HEK293 (cell line): ENCODE results near the gene COL18A1.
A peak's percentile ranks its signal among the peaks of the same experiment; 100 is the strongest.

Experiments
- CTCF ChIA-PET: fragments of 350-600 bp; formaldehyde crosslinking; extraction: SDS; loops from one replicate; lab custom pipeline; 2021; ENCODE audit warnings: antibody characterized with exemption; lab: Yijun Ruan, JAX
- POLR2A ChIA-PET: fragments of 300-600 bp; formaldehyde crosslinking; extraction: SDS; loops from one replicate; lab custom pipeline; 2020; ENCODE audit warnings: antibody characterized with exemption, inconsistent platforms; lab: Yijun Ruan, JAX
- H3K27ac ChIP-seq: fragments of 200-500 bp; sonication (Bioruptor generic); 2 replicates; pipeline ENCODE4 v1.5.1; 2014; ENCODE audit warnings: low read depth, low read length, control low read depth, inconsistent platforms; ENCODE audit errors: extremely low read depth
- H3K36me3 ChIP-seq, 2 experiments: fragments of 200-500 bp in 1 of 2; sonication (Bioruptor generic) in 1 of 2; 1 replicate in 1 of 2; 2 replicates in 1 of 2; pipeline ENCODE4 v1.5.1; 2014 to 2017; ENCODE audit warnings: inconsistent platforms in 2 of 2, low read length in 2 of 2; ENCODE audit not compliant: control insufficient read depth in 2 of 2, insufficient read depth in 1 of 2
- H3K4me1 ChIP-seq: fragments of 200-500 bp; sonication (Bioruptor generic); 2 replicates; pipeline ENCODE4 v1.5.1; 2014; ENCODE audit warnings: mild to moderate bottlenecking, low read length, inconsistent platforms; ENCODE audit not compliant: control insufficient read depth, insufficient read depth
- H3K4me3 ChIP-seq: 2 replicates; pipeline ENCODE4 v1.5.1; 2011; ENCODE audit warnings: low read depth, mild to moderate bottlenecking, control low read depth, low read length, moderate library complexity
- H3K9me3 ChIP-seq: fragments of 200-500 bp; sonication (Bioruptor generic); 2 replicates; pipeline ENCODE4 v1.5.1; 2014; ENCODE audit warnings: low read depth, low read length, inconsistent platforms; ENCODE audit not compliant: control insufficient read depth, insufficient read depth
- ATF2 ChIP-seq: fragments of 450-650 bp; formaldehyde crosslinking; IDR thresholded peaks from 2 replicates; pipeline ENCODE4 v1.5.1; 2016; ENCODE audit warnings: missing biosample characterization, missing genetic modification characterization, low read depth
- FEZF1 ChIP-seq: fragments of 450-650 bp; formaldehyde crosslinking; IDR thresholded peaks from 2 replicates; pipeline ENCODE4 v1.5.1; 2016; ENCODE audit warnings: missing biosample characterization, missing genetic modification characterization
- PRDM10 ChIP-seq: fragments of 450-650 bp; formaldehyde crosslinking; IDR thresholded peaks from 2 replicates; pipeline ENCODE4 v1.5.1; 2016; ENCODE audit warnings: missing biosample characterization, missing genetic modification characterization
- PRDM4 ChIP-seq: fragments of 450-650 bp; formaldehyde crosslinking; IDR thresholded peaks from 2 replicates; pipeline ENCODE4 v1.5.1; 2017; ENCODE audit warnings: missing biosample characterization, missing genetic modification characterization
- SP7 ChIP-seq: fragments of 450-650 bp; formaldehyde crosslinking; IDR thresholded peaks from 2 replicates; pipeline ENCODE4 v1.5.1; 2016; ENCODE audit warnings: missing biosample characterization, missing genetic modification characterization
- WT1 ChIP-seq: fragments of 450-650 bp; formaldehyde crosslinking; IDR thresholded peaks from 2 replicates; pipeline ENCODE4 v1.5.1; 2016; ENCODE audit warnings: missing biosample characterization, missing genetic modification characterization
- ZBTB17 ChIP-seq: fragments of 450-650 bp; formaldehyde crosslinking; IDR thresholded peaks from 2 replicates; pipeline ENCODE4 v1.5.1; 2016; ENCODE audit warnings: missing biosample characterization, missing genetic modification characterization
- ZBTB20 ChIP-seq: fragments of 450-650 bp; formaldehyde crosslinking; IDR thresholded peaks from 2 replicates; pipeline ENCODE4 v1.5.1; 2016; ENCODE audit warnings: missing biosample characterization, missing genetic modification characterization
- ZFP37 ChIP-seq: fragments of 450-650 bp; formaldehyde crosslinking; IDR thresholded peaks from 2 replicates; pipeline ENCODE4 v1.5.1; 2016; ENCODE audit warnings: missing biosample characterization, missing genetic modification characterization
- ZNF148 ChIP-seq: fragments of 450-650 bp; formaldehyde crosslinking; IDR thresholded peaks from 2 replicates; pipeline ENCODE4 v1.5.0; 2017; ENCODE audit warnings: missing biosample characterization, missing genetic modification characterization, borderline replicate concordance
- ZNF366 ChIP-seq: fragments of 450-650 bp; formaldehyde crosslinking; conservative IDR thresholded peaks from 2 replicates; pipeline ENCODE4 v1.5.1; 2016; ENCODE audit warnings: missing biosample characterization, missing genetic modification characterization
- ZNF433 ChIP-seq: fragments of 450-650 bp; formaldehyde crosslinking; IDR thresholded peaks from 2 replicates; pipeline ENCODE4 v1.5.1; 2016; ENCODE audit warnings: missing biosample characterization, missing genetic modification characterization, low read depth
- ZNF560 ChIP-seq: fragments of 450-650 bp; formaldehyde crosslinking; IDR thresholded peaks from 2 replicates; pipeline ENCODE4 v1.5.1; 2017; ENCODE audit warnings: missing biosample characterization, missing genetic modification characterization, borderline replicate concordance
- ZNF600 ChIP-seq: fragments of 450-650 bp; formaldehyde crosslinking; IDR thresholded peaks from 2 replicates; pipeline ENCODE4 v1.5.1; 2016; ENCODE audit warnings: missing biosample characterization, missing genetic modification characterization
- ZNF670 ChIP-seq: fragments of 450-650 bp; formaldehyde crosslinking; IDR thresholded peaks from 2 replicates; pipeline ENCODE4 v1.5.1; 2016; ENCODE audit warnings: missing biosample characterization, missing genetic modification characterization, low read depth
- ZNF747 ChIP-seq: fragments of 450-650 bp; formaldehyde crosslinking; IDR thresholded peaks from 2 replicates; pipeline ENCODE4 v1.5.1; 2016; ENCODE audit warnings: missing biosample characterization, missing genetic modification characterization

Gene COL18A1

GRCh38 chr21:45513003-45513717 is 108.2 kb downstream of the COL18A1 start:
- Histone ChIP-seq H3K4me3 (no peak overlapping the region), H3K4me1 (no peaks in the 10 kb centered on the region), H3K27ac (no peak overlapping the region), H3K36me3 (peaks cover 5 to 49% of the 10 kb centered on the region in 2 experiments), H3K9me3 (no peaks in the 10 kb centered on the region)
- POLR2A ChIA-PET, result no interaction called here
- TF ChIP-seq ZNF148 (tag by site-specific recombination), result no peak
- no peak for TF ChIP-seq ZNF600 (tag by site-specific recombination)
- no peak for TF ChIP-seq ZNF670 (tag by site-specific recombination)
- no peak for TF ChIP-seq ZNF560 (tag by site-specific recombination)
- TF ChIP-seq PRDM4 (tag by site-specific recombination), result no peak
- no peak for TF ChIP-seq ATF2 (tag by site-specific recombination)
- TF ChIP-seq ZFP37 (tag by site-specific recombination), result no peak
- TF ChIP-seq, all 188 proteins: peak for 0
- CTCF ChIA-PET, result interaction anchor here (0.7 kb wide), 1 partner anchor 307 kb away, joined by 3 read pairs; no protein-coding TSS in a partner anchor

GRCh38 chr21:45513741-45514310 is 108.9 kb downstream of the COL18A1 start:
- POLR2A ChIA-PET, result no interaction called here
- Histone ChIP-seq H3K4me3 (no peak overlapping the region), H3K36me3 (peaks cover 7 to 49% of the 10 kb centered on the region in 2 experiments), H3K27ac (no peak overlapping the region), H3K9me3 (no peaks in the 10 kb centered on the region), H3K4me1 (no peaks in the 10 kb centered on the region)
- TF ChIP-seq ZNF747 (no peak), WT1 (tag by site-specific recombination) (peak; percentile 67), PRDM10 (no peak), SP7 (tag by site-specific recombination) (no peak), FEZF1 (tag by site-specific recombination) (no peak), ZNF366 (tag by site-specific recombination) (no peak), ZNF433 (tag by site-specific recombination) (no peak), ZBTB20 (tag by site-specific recombination) (no peak), ZNF600 (tag by site-specific recombination) (0 out of 2 replicates have a peak, but pooled peaks have one; percentile 33), ZBTB17 (tag by site-specific recombination) (no peak)
- CTCF ChIA-PET, result no interaction called here
